Measurements from ENCODE around the gene ACOT2.

DNA sequence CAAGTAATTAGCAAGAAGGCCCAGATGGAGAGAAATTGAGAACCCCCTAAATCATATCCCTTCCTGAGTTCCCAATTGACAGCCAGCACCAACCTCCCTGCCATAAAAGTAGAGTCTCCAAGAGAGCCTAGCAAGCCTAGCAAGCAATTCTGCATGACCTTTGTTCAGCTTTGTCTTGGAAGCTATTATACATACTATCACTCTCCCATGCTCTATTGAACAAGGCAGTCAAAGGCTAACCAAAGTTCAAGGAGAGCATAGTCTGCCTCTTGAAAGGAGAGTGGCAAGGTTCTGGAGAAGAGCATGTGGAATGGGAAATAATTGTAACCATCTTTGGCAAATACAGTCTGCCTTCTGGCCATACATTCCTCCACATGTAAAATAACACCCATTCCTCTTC lies 30.5 kb downstream of the ACOT2 start:
- TF ChIP-seq, protein P1, sequence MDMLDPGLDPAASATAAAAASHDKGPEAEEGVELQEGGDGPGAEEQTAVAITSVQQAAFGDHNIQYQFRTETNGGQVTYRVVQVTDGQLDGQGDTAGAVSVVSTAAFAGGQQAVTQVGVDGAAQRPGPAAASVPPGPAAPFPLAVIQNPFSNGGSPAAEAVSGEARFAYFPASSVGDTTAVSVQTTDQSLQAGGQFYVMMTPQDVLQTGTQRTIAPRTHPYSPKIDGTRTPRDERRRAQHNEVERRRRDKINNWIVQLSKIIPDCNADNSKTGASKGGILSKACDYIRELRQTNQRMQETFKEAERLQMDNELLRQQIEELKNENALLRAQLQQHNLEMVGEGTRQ (IDR thresholded peaks at IDR 0.05): no peak
- TF ChIP-seq, protein P2, sequence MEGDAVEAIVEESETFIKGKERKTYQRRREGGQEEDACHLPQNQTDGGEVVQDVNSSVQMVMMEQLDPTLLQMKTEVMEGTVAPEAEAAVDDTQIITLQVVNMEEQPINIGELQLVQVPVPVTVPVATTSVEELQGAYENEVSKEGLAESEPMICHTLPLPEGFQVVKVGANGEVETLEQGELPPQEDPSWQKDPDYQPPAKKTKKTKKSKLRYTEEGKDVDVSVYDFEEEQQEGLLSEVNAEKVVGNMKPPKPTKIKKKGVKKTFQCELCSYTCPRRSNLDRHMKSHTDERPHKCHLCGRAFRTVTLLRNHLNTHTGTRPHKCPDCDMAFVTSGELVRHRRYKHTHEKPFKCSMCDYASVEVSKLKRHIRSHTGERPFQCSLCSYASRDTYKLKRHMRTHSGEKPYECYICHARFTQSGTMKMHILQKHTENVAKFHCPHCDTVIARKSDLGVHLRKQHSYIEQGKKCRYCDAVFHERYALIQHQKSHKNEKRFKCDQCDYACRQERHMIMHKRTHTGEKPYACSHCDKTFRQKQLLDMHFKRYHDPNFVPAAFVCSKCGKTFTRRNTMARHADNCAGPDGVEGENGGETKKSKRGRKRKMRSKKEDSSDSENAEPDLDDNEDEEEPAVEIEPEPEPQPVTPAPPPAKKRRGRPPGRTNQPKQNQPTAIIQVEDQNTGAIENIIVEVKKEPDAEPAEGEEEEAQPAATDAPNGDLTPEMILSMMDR (IDR thresholded peaks at IDR 0.05): no peak
- TF ChIP-seq CHD4 (IDR thresholded peaks at IDR 0.05; ENCODE audit: borderline replicate concordance) (no peak), POLR2A (IDR thresholded peaks at IDR 0.05; ENCODE audit: low read length) (no peak), CEBPB (IDR thresholded peaks at IDR 0.05) (no peak), CHD2 (IDR thresholded peaks at IDR 0.05; ENCODE audit: low read length, partially characterized antibody) (no peak), MYC (IDR thresholded peaks at IDR 0.05; ENCODE audit: borderline replicate concordance, low read length) (no peak), BHLHE40 (IDR thresholded peaks at IDR 0.05; ENCODE audit: low read depth, low read length) (no peak), SMC3 (IDR thresholded peaks at IDR 0.05) (no peak), HOXA7 (CRISPR knock-in tag; IDR thresholded peaks at IDR 0.05) (no peak), MAFK (IDR thresholded peaks at IDR 0.05; ENCODE audit: partially characterized antibody) (no peak), JUN (IDR thresholded peaks at IDR 0.05) (no peak)
- TF ChIP-seq, protein P3, sequence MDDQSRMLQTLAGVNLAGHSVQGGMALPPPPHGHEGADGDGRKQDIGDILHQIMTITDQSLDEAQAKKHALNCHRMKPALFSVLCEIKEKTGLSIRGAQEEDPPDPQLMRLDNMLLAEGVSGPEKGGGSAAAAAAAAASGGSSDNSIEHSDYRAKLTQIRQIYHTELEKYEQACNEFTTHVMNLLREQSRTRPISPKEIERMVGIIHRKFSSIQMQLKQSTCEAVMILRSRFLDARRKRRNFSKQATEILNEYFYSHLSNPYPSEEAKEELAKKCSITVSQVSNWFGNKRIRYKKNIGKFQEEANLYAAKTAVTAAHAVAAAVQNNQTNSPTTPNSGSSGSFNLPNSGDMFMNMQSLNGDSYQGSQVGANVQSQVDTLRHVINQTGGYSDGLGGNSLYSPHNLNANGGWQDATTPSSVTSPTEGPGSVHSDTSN (IDR thresholded peaks at IDR 0.05): no peak

All from A549 (cell line).